HG03565 (cell line): ENCODE results near the gene PML.

Experiments used
- ATAC-seq: cut with Tn5 transposase; IDR thresholded peaks from one replicate; pipeline ENCODE4 v1.9.1; 2021; ENCODE audit warnings: mild to moderate bottlenecking, moderate library complexity; ENCODE audit not compliant: unreplicated experiment

Gene PML

GRCh38 chr15:73984208-73984979 is 10.1 kb upstream of the PML start:
- ATAC-seq: no peak

- no peak for ATAC-seq
These were observed 9.2 kb upstream of the PML start for GRCh38 chr15:73985101-73985873.

GRCh38 chr15:73986055-73986775 is 8.3 kb upstream of the PML start:
- no peak for ATAC-seq

- ATAC-seq: no peak
These were observed 7.8 kb upstream of the PML start for GRCh38 chr15:73986776-73987056.

- no peak for ATAC-seq
These were observed 7.3 kb upstream of the PML start for GRCh38 chr15:73987250-73987649.

- no peak for ATAC-seq
These were observed 6.7 kb upstream of the PML start for GRCh38 chr15:73987681-73988444.

GRCh38 chr15:73988445-73988969 is 6.0 kb upstream of the PML start:
- no peak for ATAC-seq

GRCh38 chr15:73989001-73989798 is 5.3 kb upstream of the PML start:
- ATAC-seq: no peak

GRCh38 chr15:73990250-73991005 is 4.1 kb upstream of the PML start:
- no peak for ATAC-seq

- ATAC-seq: no peak
These were observed 3.3 kb upstream of the PML start for GRCh38 chr15:73991260-73991659.

- ATAC-seq: peak; percentile 76
These were observed 2.6 kb upstream of the PML start, which contains the start of gene STOML1 for GRCh38 chr15:73991726-73992593. STOML1 (minus strand) TSS chr15:73992295; CDS start chr15:73992223, 72 bp downstream.

- no peak for ATAC-seq
These were observed 2.0 kb upstream of the PML start for GRCh38 chr15:73992594-73992898.

GRCh38 chr15:73993211-73993994 is 1.1 kb upstream of the PML start:
- ATAC-seq: no peak

- no peak for ATAC-seq
These were observed 551 bp downstream of the PML start for GRCh38 chr15:73994912-73995622.

- no peak for ATAC-seq
These were observed 1.8 kb downstream of the PML start for GRCh38 chr15:73996267-73996666.

- no peak for ATAC-seq
These were observed 2.4 kb downstream of the PML start for GRCh38 chr15:73996939-73997338.

GRCh38 chr15:73997986-73998385 is 3.5 kb downstream of the PML start:
- ATAC-seq: no peak
